AG08396 (cell line): ENCODE results near the gene CPNE4.

Experiments used
- DNase-seq: peaks from one replicate; pipeline ENCODE4 v3.0.0; 2012; ENCODE audit warnings: low spot score, mixed read lengths

The CPNE4 gene

GRCh38 chr3:131596884-131597283 lies 437.9 kb downstream of the CPNE4 start:
- DNase-seq, result no peak

DNA sequence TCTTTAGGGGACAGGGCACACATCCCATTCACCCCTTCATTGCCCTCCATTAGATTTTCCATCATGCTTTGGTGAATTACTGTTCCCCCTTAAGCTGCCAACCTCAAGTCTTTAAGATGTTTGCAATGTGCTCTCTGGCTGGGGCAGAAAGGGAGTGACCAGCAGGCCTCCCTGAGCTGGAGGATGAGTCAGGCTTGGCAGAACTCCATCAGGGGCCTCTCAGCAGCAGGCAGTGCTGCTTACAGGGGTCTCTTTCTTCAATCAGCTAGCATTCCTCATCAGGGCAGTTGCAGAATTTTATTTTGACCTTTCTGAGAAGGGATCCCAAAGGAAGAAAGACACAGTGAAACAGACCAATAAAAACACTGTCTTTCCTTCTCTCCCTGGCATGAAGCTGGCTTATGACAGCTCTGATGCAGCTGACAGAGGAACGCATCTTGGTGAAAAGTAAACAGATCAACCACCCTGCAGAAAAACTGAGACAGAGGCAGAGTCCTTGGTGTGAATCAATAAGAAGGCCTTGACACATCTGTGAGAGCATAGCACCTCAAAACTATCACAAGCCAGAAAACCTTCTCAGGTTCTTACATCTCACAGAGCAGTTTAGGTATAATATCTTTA lies 443.3 kb downstream of the CPNE4 start:
- peak; percentile 7 for DNase-seq

- DNase-seq, result no peak
Measured at GRCh38 chr3:131586277-131586676, 448.5 kb downstream of the CPNE4 start.

DNA sequence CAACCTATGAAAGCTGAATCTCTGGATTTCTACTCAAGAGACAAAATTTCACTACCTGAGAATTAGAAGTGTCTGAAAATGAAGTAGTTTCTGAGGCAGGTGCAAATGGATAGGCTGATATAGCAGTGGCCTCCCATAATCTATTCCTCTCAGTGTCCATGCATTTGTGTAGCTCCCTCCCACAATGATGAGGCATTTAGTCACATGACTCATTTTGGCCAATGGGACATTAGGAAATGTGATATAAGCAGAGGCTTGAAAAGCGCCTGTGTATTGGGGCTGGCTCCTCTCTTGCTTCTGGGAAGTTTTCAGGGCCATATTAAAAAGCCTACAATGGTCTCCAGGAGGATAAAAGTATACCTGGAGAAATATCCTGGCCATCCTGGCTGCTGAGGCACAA lies 452.4 kb downstream of the CPNE4 start:
- DNase-seq, result no peak

DNA sequence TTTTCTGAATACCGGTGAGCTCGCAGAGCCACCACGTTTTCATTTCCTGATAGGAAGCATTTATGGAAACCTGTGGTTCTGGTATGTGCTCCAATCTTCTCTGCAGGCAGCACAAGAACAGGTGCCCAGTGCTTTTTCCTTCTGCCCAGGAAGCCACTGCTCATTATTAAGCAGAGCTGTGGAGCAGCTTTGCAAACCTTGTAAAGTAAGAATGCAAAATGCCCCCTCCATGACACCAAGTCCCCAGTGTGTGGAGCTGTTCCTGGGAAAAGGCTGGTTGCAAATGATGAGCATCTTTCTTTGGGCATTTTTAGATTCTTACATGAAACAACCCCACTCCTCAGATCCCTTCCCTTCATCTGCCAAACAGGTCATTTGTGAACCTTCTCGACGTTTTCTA lies 466.4 kb downstream of the CPNE4 start:
- no peak for DNase-seq

GRCh38 chr3:131564812-131565211 lies 470.0 kb downstream of the CPNE4 start:
- DNase-seq, result no peak

DNA sequence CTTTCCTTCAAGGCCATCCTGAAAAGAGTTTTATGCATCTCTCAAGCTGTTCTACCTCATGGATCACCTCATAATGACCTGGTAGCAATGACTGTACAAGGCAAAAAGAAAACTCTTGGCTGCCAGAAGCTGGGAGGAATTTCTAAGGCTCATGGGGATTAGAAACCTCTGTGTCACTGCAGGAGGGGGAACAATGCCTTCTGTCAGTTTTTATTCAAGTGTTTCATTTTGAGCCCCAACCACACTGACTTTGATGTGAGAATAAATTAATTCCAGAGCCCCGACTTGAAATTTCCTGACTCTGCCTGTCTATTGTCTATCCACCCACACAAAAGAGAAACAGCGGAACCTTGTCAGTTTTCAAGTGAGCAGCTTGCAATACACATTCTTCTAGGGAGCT lies 473.3 kb downstream of the CPNE4 start:
- no peak for DNase-seq

- DNase-seq, result no peak
Measured at GRCh38 chr3:131560795-131561194, 474.0 kb downstream of the CPNE4 start.

DNA sequence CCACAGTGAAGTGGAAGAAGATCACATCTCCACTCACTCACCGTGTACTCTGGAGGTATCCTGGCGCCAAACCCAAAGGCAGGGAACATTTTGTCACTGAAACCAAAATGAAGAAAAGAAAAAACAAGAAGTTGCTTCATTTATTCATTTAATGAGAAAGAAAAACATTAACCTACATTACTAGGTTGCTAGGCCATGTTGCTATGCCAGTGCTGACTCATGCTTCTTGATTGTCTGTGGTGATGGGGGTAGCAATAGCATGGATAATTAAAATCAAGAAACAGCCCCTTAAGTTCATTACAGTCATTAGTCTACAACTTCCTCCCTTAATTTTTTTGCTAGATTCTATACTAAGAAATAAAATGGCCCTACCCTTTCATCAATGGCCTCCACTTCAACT lies 479.4 kb downstream of the CPNE4 start:
- no peak for DNase-seq

GRCh38 chr3:131553495-131554247 lies 481.1 kb downstream of the CPNE4 start:
- DNase-seq, result no peak

DNA sequence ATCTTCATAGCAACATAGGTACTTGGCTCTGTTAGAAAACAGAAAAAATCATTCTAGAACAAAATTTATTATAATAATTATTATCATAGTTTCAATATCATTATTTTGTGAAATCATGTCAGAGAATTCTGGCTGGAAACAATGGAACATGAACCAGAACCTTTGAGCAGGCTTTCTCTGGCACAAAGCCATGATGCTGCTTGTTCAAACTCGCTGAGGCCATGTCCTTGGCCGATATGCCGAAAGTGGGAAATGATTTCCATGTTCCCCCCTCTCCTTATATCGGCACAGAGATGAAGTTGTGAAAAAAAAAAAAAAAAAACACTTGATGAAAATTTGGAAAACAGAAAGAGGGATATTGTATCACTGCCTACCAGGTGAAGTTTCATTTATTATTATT lies 483.1 kb downstream of the CPNE4 start:
- no peak for DNase-seq

GRCh38 chr3:131550562-131551465 lies 484.0 kb downstream of the CPNE4 start:
- DNase-seq, result no peak

DNA sequence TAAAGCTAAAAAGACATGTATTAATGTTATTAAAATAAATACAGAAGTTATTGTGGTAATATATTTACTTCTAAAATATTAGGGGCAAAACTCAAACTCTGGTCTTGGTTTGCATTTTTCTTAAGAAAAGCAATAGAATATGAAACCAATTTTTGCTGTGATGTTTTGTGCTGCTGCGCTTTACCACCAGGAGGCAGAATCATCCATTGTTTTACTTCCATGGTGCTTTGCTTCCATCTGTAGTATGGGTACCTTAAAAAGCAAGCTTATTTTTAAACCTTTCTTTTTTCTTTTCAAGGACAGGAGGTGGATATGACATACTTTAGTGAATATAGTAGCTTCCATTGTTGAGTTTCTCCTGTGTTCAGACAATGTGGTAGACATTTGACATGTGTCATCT lies 485.5 kb downstream of the CPNE4 start:
- DNase-seq, result no peak

GRCh38 chr3:131547585-131547984 lies 487.2 kb downstream of the CPNE4 start:
- DNase-seq, result no peak

DNA sequence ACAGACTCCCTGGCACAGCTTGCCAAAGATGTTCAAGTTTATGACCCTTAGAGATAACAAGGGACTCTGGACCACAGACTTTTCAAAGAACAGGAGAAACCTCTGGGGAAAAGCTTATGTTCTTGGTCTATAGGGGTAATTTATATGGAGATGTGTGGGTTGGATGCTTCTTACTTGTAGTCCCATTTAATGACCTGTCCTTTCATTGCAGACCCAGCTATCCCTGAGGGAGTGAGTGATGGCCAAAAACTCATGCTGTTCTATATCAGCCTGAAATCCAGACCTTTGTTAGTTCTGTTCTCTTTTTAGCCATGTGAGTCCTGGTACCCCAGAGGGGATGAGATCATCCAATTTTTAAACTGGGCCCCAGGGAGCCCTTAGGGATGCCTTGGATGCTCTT lies 488.4 kb downstream of the CPNE4 start:
- no peak for DNase-seq

GRCh38 chr3:131544557-131544956 lies 490.3 kb downstream of the CPNE4 start:
- no peak for DNase-seq

DNA sequence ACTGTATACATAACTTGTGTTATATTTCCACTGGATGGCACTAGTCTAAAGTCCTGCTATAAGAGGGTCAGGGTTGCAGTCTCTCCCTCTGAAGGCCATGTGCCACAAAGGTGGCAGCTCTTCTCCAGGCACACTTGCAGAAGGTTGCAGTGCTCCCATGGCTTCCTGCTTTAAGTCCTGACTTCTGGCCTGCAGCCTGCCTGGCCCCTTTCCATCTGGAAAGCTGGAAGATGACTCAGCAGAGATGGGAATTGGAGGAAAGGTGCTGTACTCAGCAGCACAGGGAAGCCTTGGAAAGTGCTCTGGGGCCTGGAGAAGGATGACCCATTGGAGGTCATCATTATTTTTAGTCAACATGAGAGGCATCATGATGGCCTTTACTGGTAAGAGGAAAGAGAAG lies 491.1 kb downstream of the CPNE4 start:
- DNase-seq, result peak; percentile 46

- no peak for DNase-seq
Measured at GRCh38 chr3:131541288-131541687, 493.5 kb downstream of the CPNE4 start.

- DNase-seq, result no peak
Measured at GRCh38 chr3:131540821-131541220, 494.0 kb downstream of the CPNE4 start.

DNA sequence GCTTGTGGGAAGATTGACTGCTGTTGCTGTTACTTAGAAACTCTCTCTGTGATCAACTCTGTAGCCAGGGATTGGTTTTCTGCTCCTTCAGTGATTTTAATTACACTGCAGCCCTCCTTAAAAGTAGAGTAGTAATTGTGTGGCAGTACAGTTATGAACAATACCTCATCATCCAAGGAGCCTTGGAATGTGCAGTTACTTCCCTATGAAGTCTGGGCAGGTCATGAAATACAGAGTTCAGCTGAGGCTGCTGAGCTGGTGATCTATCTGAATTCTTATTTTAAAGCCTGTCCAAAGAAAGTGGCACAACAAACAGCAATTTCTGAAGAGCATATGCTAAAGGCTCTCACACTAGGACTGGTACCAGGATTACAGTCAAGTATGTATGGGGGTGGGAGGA lies 494.7 kb downstream of the CPNE4 start:
- DNase-seq, result no peak

DNA sequence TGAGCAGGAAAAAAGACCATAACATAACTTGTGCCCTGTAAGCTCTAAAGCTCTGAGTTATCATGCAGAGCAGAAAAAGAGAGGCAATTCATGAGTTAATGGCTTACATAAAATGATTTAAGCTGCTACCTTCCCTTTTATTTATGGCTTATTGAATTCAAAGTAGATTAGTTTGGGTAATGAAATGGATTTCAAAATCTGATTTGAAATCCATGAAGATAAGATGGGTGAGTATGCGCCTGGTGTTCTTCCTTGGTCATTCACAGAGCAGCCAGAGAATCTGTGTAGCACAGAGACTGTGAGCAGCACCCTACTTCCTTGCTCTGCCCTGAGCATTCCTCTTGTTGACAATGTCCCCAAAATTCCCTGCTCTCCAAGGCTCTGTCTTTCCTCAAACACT lies 495.8 kb downstream of the CPNE4 start:
- no peak for DNase-seq

GRCh38 chr3:131537531-131537930 lies 497.3 kb downstream of the CPNE4 start:
- no peak for DNase-seq

- DNase-seq, result no peak
Measured at GRCh38 chr3:131535596-131535995, 499.2 kb downstream of the CPNE4 start.
